HepG2 (cell line): Measurements from ENCODE around the gene MUL1. TPM values are rescaled to one million over a fixed set of nuclear protein-coding genes. Genes with fewer than 3 reads are reported as not detected.

Experiments used
- CREBL2 ChIP-seq: sonication (generic); formaldehyde crosslinking; IDR thresholded peaks from 2 replicates; pipeline ENCODE4 v1.8.1; 2023; ENCODE audit warnings: missing genetic modification reagents, mild to moderate bottlenecking, borderline replicate concordance
- HIC2 ChIP-seq: sonication (generic); formaldehyde crosslinking; IDR thresholded peaks from 2 replicates; pipeline ENCODE4 v1.9.0; 2022; ENCODE audit warnings: low read depth, missing genetic modification reagents
- HNRNPH1 ChIP-seq: fragments of 200-400 bp; formaldehyde crosslinking; optimal IDR thresholded peaks from 2 replicates; pipeline ENCODE3; 2017; ENCODE audit warnings: mild to moderate bottlenecking, low read depth, low read length
- HNRNPL ChIP-seq: fragments of 200-400 bp; formaldehyde crosslinking; IDR thresholded peaks from 2 replicates; pipeline ENCODE4 v1.6.1; 2017; ENCODE audit warnings: mild to moderate bottlenecking, low read depth, low read length
- MTA3 ChIP-seq: sonication (generic); formaldehyde crosslinking; IDR thresholded peaks from 2 replicates; pipeline ENCODE4 v1.4.0; 2020; ENCODE audit warnings: missing genetic modification reagents
- MTERF4 ChIP-seq: sonication (generic); formaldehyde crosslinking; IDR thresholded peaks from 2 replicates; pipeline ENCODE4 v1.8.0; 2023; ENCODE audit warnings: mild to moderate bottlenecking, missing genetic modification reagents
- NCOA2 ChIP-seq: sonication (generic); formaldehyde crosslinking; IDR thresholded peaks from 2 replicates; pipeline ENCODE4 v1.8.0; 2022; ENCODE audit warnings: inconsistent platforms
- POLR2AphosphoS5 ChIP-seq: IDR thresholded peaks from 2 replicates; pipeline ENCODE4 v1.6.1; 2012; ENCODE audit warnings: low read depth, low read length
- RXRB ChIP-seq: IDR thresholded peaks from 2 replicates; pipeline ENCODE4 v1.6.1; 2016; ENCODE audit warnings: borderline replicate concordance, missing genetic modification reagents, missing compliant biosample characterization
- ZBTB33 ChIP-seq: sonication (generic); formaldehyde crosslinking; IDR thresholded peaks from 2 replicates; pipeline ENCODE4 v1.4.0; 2020; ENCODE audit warnings: missing genetic modification reagents
- ZIK1 ChIP-seq: sonication (generic); formaldehyde crosslinking; IDR thresholded peaks from 2 replicates; pipeline ENCODE4 v1.5.0; 2020; ENCODE audit warnings: mild to moderate bottlenecking, low read depth, missing genetic modification reagents, borderline replicate concordance
- ZNF264 ChIP-seq: sonication (generic); formaldehyde crosslinking; IDR thresholded peaks from 2 replicates; pipeline ENCODE4 v1.4.0; 2020; ENCODE audit warnings: missing genetic modification reagents
- ZNF343 ChIP-seq: sonication (generic); formaldehyde crosslinking; IDR thresholded peaks from 2 replicates; pipeline ENCODE4 v1.4.0; 2020; ENCODE audit warnings: mild to moderate bottlenecking, missing genetic modification reagents
- ZNF431 ChIP-seq: sonication (generic); formaldehyde crosslinking; IDR thresholded peaks from 2 replicates; pipeline ENCODE4 v1.9.0; 2022; ENCODE audit warnings: missing genetic modification reagents, low read depth, mild to moderate bottlenecking, borderline replicate concordance
- ZNF513 ChIP-seq: sonication (generic); formaldehyde crosslinking; conservative IDR thresholded peaks from 2 replicates; pipeline ENCODE4 v1.5.0; 2020; ENCODE audit warnings: missing genetic modification reagents
- ZNF563 ChIP-seq: sonication (generic); formaldehyde crosslinking; IDR thresholded peaks from 2 replicates; pipeline ENCODE4 v1.8.0; 2022; ENCODE audit warnings: mild to moderate bottlenecking, moderate library complexity, missing genetic modification reagents
- ZNF576 ChIP-seq: sonication (generic); formaldehyde crosslinking; IDR thresholded peaks from 2 replicates; pipeline ENCODE4 v1.4.0; 2020; ENCODE audit warnings: mild to moderate bottlenecking, missing genetic modification reagents
- ZNF788 ChIP-seq: sonication (generic); formaldehyde crosslinking; IDR thresholded peaks from 2 replicates; pipeline ENCODE4 v1.5.0; 2020; ENCODE audit warnings: mild to moderate bottlenecking, missing genetic modification reagents, borderline replicate concordance
- polyA plus RNA-seq, 8 experiments: library from polyadenylated mRNA; depleted of rRNA in 3 of 8; stranded (reverse) in 7 of 8; unstranded in 1 of 8; fragments of >200 nt; fragmentation: Illumina TruSeq in 4 of 8; extraction: Trizol in 4 of 8; gene quantifications; 2 replicates each; pipeline versions ENCODE4 v1.2.1 to v1.2.3, GENCODE V29; 2011 to 2016; ENCODE audit warnings: low read depth in 4 of 8, missing spikeins in 1 of 8, mixed read lengths in 1 of 8; ENCODE audit not compliant: insufficient read depth in 1 of 8
- total RNA-seq, 5 experiments: library from RNA; depleted of rRNA; stranded (reverse); fragments of >200 nt; fragmentation: Illumina TruSeq; extraction: Trizol; gene quantifications; 2 replicates each; pipeline ENCODE4 v1.2.3, GENCODE V29; 2016; ENCODE audit warnings: low read depth in 1 of 5

The MUL1 gene
- total and polyA plus RNA-seq, 2 of the 13 experiments (the other 11 are each of a cell fraction or from before 2014, with no cell fraction given): 21.5 to 26.5 TPM

GRCh38 chr1:20485527-20486456, 22.2 kb downstream of the MUL1 start, which contains the start of gene CAMK2N1 (continued):
- no peak for TF ChIP-seq MTERF4 (CRISPR knock-in tag)
- TF ChIP-seq HNRNPL: no peak
- TF ChIP-seq HNRNPH1: no peak
- 0 out of 2 replicates have a peak, but pooled peaks have one; percentile 13 for TF ChIP-seq ZIK1 (CRISPR knock-in tag)
- TF ChIP-seq ZBTB33 (CRISPR knock-in tag): no peak
- no peak for TF ChIP-seq ZNF431
- no peak for TF ChIP-seq HIC2
- no peak for TF ChIP-seq ZNF343 (CRISPR knock-in tag)
- no peak for TF ChIP-seq RXRB (CRISPR knock-in tag)
- TF ChIP-seq ZNF788 (CRISPR knock-in tag): no peak
- TF ChIP-seq POLR2AphosphoS5: peak; percentile 74
- TF ChIP-seq ZNF264 (CRISPR knock-in tag): no peak
- no peak for TF ChIP-seq CREBL2 (CRISPR knock-in tag)
- TF ChIP-seq ZNF576 (CRISPR knock-in tag): no peak
- no peak for TF ChIP-seq MTA3 (CRISPR knock-in tag)
- no peak for TF ChIP-seq NCOA2
- no peak for TF ChIP-seq ZNF563
- no peak for TF ChIP-seq ZNF513
